GM23338 (cell line): ENCODE measurements around the gene HSF5.

Source experiments
- CREB1 ChIP-seq: fragments of 250-450 bp; sonication (Bioruptor Pico); IDR thresholded peaks from 2 replicates; pipeline ENCODE4 v1.5.0; 2020; ENCODE audit warnings: low read depth, mild to moderate bottlenecking, moderate library complexity
- ETS1 ChIP-seq: IDR thresholded peaks from 2 replicates; pipeline ENCODE4 v1.6.1; 2016; ENCODE audit warnings: antibody characterized with exemption
- EZH2 ChIP-seq: fragments of 200-600 bp; sonication (generic); IDR thresholded peaks from one replicate; pipeline ENCODE4 v1.8.0; 2017; ENCODE audit warnings: antibody characterized with exemption, mild to moderate bottlenecking, low read depth; ENCODE audit not compliant: unreplicated experiment
- EZH2phosphoT487 ChIP-seq: fragments of 200-600 bp; sonication (generic); IDR thresholded peaks from one replicate; pipeline ENCODE4 v1.8.1; 2018; ENCODE audit warnings: antibody characterized with exemption; ENCODE audit not compliant: unreplicated experiment
- JUNB ChIP-seq: IDR thresholded peaks from one replicate; pipeline ENCODE4 v1.6.1; 2016; ENCODE audit warnings: antibody characterized with exemption; ENCODE audit not compliant: unreplicated experiment
- POLR2AphosphoS5 ChIP-seq: IDR thresholded peaks from 2 replicates; pipeline ENCODE4 v1.6.1; 2016; ENCODE audit warnings: antibody characterized with exemption, low read depth
- REST ChIP-seq: IDR thresholded peaks from one replicate; pipeline ENCODE4 v1.6.1; 2018; ENCODE audit warnings: antibody characterized with exemption; ENCODE audit not compliant: unreplicated experiment
- STAT1 ChIP-seq: IDR thresholded peaks from one replicate; pipeline ENCODE4 v1.6.1; 2016; ENCODE audit warnings: antibody characterized with exemption; ENCODE audit not compliant: unreplicated experiment
- ZNF114 ChIP-seq: fragments of 250-450 bp; sonication (Bioruptor Pico); IDR thresholded peaks from 2 replicates; pipeline ENCODE4 v1.5.0; 2020; ENCODE audit warnings: mild to moderate bottlenecking, moderate library complexity
- ZNF331 ChIP-seq: fragments of 250-450 bp; sonication (Bioruptor Pico); IDR thresholded peaks from 2 replicates; pipeline ENCODE4 v1.5.0; 2020; ENCODE audit warnings: low read depth, mild to moderate bottlenecking, moderate library complexity
- TF ChIP-seq, protein P1 (sequence below), 2 experiments: fragments of 200-600 bp in 1 of 2; sonication (generic) in 1 of 2; conservative IDR thresholded peaks; 2 replicates each; pipeline versions ENCODE4 v1.5.1 to v1.6.1; 2016 to 2017; ENCODE audit warnings: antibody characterized with exemption in 2 of 2, low read depth in 2 of 2, mild to moderate bottlenecking in 2 of 2, moderate library complexity in 1 of 2

DNA sequence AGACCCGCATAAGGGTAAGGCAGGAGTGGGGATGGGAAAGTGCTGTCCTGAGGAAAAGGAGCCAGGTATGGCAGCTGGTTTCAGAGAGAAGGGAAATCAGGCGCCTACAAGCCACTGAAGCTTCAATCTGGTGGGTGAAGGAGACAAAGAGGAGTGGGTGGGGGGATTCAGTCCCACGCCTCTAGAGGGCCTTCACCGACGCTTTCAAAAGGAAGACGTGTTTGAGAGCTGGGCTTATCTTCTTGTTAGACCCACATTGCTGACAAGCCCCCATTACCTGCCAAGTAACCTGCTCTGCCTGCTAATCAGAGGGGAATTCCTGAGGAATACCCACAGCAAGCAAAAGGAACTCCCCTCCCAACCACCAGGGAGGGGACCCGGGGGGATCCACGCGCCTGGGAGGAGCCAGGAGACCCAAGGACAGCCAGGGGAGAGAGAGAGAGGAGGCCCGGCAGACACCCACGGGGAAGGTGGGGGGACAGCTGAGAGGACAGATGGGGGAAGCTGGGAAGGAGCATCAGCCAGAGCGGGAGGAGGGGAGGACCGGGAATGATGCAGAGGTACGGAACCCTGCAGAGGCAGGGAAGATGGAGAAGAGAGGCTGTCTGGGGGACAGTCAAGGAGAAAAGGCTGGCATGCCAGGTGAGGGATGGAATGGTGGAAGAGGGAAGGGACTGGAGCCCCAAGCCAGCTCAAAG lies 25.2 kb upstream of the HSF5 start:
- TF ChIP-seq POLR2AphosphoS5, result no peak
- TF ChIP-seq, protein P1, sequence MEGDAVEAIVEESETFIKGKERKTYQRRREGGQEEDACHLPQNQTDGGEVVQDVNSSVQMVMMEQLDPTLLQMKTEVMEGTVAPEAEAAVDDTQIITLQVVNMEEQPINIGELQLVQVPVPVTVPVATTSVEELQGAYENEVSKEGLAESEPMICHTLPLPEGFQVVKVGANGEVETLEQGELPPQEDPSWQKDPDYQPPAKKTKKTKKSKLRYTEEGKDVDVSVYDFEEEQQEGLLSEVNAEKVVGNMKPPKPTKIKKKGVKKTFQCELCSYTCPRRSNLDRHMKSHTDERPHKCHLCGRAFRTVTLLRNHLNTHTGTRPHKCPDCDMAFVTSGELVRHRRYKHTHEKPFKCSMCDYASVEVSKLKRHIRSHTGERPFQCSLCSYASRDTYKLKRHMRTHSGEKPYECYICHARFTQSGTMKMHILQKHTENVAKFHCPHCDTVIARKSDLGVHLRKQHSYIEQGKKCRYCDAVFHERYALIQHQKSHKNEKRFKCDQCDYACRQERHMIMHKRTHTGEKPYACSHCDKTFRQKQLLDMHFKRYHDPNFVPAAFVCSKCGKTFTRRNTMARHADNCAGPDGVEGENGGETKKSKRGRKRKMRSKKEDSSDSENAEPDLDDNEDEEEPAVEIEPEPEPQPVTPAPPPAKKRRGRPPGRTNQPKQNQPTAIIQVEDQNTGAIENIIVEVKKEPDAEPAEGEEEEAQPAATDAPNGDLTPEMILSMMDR (conservative IDR thresholded peaks at IDR 0.05; ENCODE audit: low read depth in 2 of 2), result 0 out of 4 replicates have a peak, but pooled peaks of 1 of the 2 experiments have one; percentile 20
- no peak for TF ChIP-seq EZH2
- TF ChIP-seq JUNB, result no peak
- no peak for TF ChIP-seq EZH2phosphoT487
- no peak for TF ChIP-seq REST
- TF ChIP-seq CREB1 (CRISPR knock-in tag), result no peak
- no peak for TF ChIP-seq STAT1
- no peak for TF ChIP-seq ZNF331 (CRISPR knock-in tag)
- TF ChIP-seq ZNF114 (CRISPR knock-in tag), result no peak
- no peak for TF ChIP-seq ETS1
